HG02763 (cell line): ENCODE data around the gene CNTN6.
A peak's percentile ranks its signal among the peaks of the same experiment; 100 is the strongest.
"Not testable (repeated sequence)": the region's sequence is repeated elsewhere in the genome, so short reads cannot be mapped to it uniquely, and the experiment has no call there.

Experiments
- ATAC-seq: cut with Tn5 transposase; IDR thresholded peaks from one replicate; pipeline ENCODE4 v1.9.1; 2021; ENCODE audit warnings: mild to moderate bottlenecking, moderate library complexity; ENCODE audit not compliant: unreplicated experiment

The CNTN6 gene

GRCh38 chr3:1272546-1273265 lies 179.9 kb downstream of the CNTN6 start:
- no peak for ATAC-seq

- no peak for ATAC-seq
Measured at GRCh38 chr3:1275495-1275894, 182.7 kb downstream of the CNTN6 start.

- no peak for ATAC-seq
Measured at GRCh38 chr3:1287815-1288214, 195.0 kb downstream of the CNTN6 start.

GRCh38 chr3:1288805-1289494 lies 196.1 kb downstream of the CNTN6 start:
- ATAC-seq, result no peak

- ATAC-seq, result no peak
Measured at GRCh38 chr3:1292571-1293071, 199.8 kb downstream of the CNTN6 start.

GRCh38 chr3:1294586-1294985 lies 201.8 kb downstream of the CNTN6 start:
- ATAC-seq, result no peak

GRCh38 chr3:1318296-1319005 lies 225.6 kb downstream of the CNTN6 start:
- no peak for ATAC-seq

GRCh38 chr3:1326546-1326945 lies 233.7 kb downstream of the CNTN6 start:
- no peak for ATAC-seq

GRCh38 chr3:1330107-1330506 lies 237.3 kb downstream of the CNTN6 start:
- no peak for ATAC-seq

- no peak for ATAC-seq
Measured at GRCh38 chr3:1346386-1346785, 253.6 kb downstream of the CNTN6 start.

GRCh38 chr3:1348547-1348946 lies 255.7 kb downstream of the CNTN6 start:
- no peak for ATAC-seq

GRCh38 chr3:1350885-1351284 lies 258.1 kb downstream of the CNTN6 start:
- ATAC-seq, result no peak

- no peak for ATAC-seq
Measured at GRCh38 chr3:1355691-1356090, 262.9 kb downstream of the CNTN6 start.

GRCh38 chr3:1356101-1356500 lies 263.3 kb downstream of the CNTN6 start:
- no peak for ATAC-seq

GRCh38 chr3:1365528-1365927 lies 272.7 kb downstream of the CNTN6 start:
- no peak for ATAC-seq

GRCh38 chr3:1374471-1374870 lies 281.6 kb downstream of the CNTN6 start:
- no peak for ATAC-seq

- no peak for ATAC-seq
Measured at GRCh38 chr3:1375145-1375544, 282.3 kb downstream of the CNTN6 start.

GRCh38 chr3:1380926-1381646 lies 288.3 kb downstream of the CNTN6 start:
- ATAC-seq, result peak; percentile 88

- ATAC-seq, result peak; percentile 33
Measured at GRCh38 chr3:1381647-1382036, 288.8 kb downstream of the CNTN6 start.

- not testable (repeated sequence) for ATAC-seq
Measured at GRCh38 chr3:1387396-1387905, 294.6 kb downstream of the CNTN6 start.

- no peak for ATAC-seq
Measured at GRCh38 chr3:1394188-1394587, 301.4 kb downstream of the CNTN6 start.
